Sigmoid colon (tissue), 7 donors: Measurements from ENCODE around the gene DDX18. TPM values are rescaled to one million over a fixed set of nuclear protein-coding genes. Genes with fewer than 3 reads are reported as not detected.

ENCODE experiments used
- DNase-seq: peaks from one replicate; pipeline ENCODE4 v3.0.0-alpha.2; 2019
- H3K27ac ChIP-seq, 4 donors: fragments of 200-600 bp; sonication (generic); one replicate each; pipeline ENCODE4 v1.5.1; 2016 to 2019; ENCODE audit warnings: mild to moderate bottlenecking in 1 of 4
- H3K27me3 ChIP-seq, 3 donors: fragments of 200-600 bp; sonication (generic); one replicate each; pipeline ENCODE4 v1.5.1; 2019; ENCODE audit warnings: mild to moderate bottlenecking in 1 of 3
- H3K36me3 ChIP-seq, 4 donors: fragments of 200-600 bp; sonication (generic); one replicate each; pipeline ENCODE4 v1.5.1; 2016 to 2019
- H3K4me1 ChIP-seq, 4 donors: fragments of 200-600 bp; sonication (generic); one replicate each; pipeline ENCODE4 v1.5.1; 2017 to 2019
- H3K4me3 ChIP-seq, 4 donors: fragments of 200-600 bp; sonication (generic); one replicate each; pipeline ENCODE4 v1.5.1; 2017 to 2019; ENCODE audit warnings: mild to moderate bottlenecking in 2 of 4, moderate library complexity in 1 of 4
- H3K9me3 ChIP-seq, 4 donors: fragments of 200-600 bp in 3 of 4; sonication (generic) in 3 of 4; one replicate each; pipeline versions ENCODE4 v1.5.1 to v1.6.1; 2013 to 2019
- EP300 ChIP-seq, 4 donors: sonication (generic); formaldehyde crosslinking; IDR thresholded peaks; one replicate each; pipeline ENCODE4 v1.6.1; 2017; ENCODE audit warnings: antibody characterized with exemption in 4 of 4
- POLR2A ChIP-seq, 2 donors: fragments of 450-650 bp; IDR thresholded peaks; one replicate each; pipeline ENCODE4 v1.6.1; 2016; ENCODE audit warnings: antibody characterized with exemption in 2 of 2, mild to moderate bottlenecking in 2 of 2, moderate library complexity in 2 of 2
- POLR2AphosphoS5 ChIP-seq, 4 donors: sonication (generic); formaldehyde crosslinking; IDR thresholded peaks; one replicate each; pipeline ENCODE4 v1.6.1; 2017; ENCODE audit warnings: antibody characterized with exemption in 4 of 4
- WGBS, 2 donors: extraction: QIAGEN DNeasy Blood & Tissue Kit; methylation state at CpG; one replicate each; pipeline ENCODE4 v1.1.7; 2013; 5-methylcytosine and 5-hydroxymethylcytosine counted together
- intact Hi-C: fragments of 100-400 bp; cut with DNase I; formaldehyde crosslinking; loops from one replicate; pipeline ENCODE4 v1.15.1; 2023
- polyA plus RNA-seq, 3 donors: library from polyadenylated mRNA; stranded (reverse); fragments of 200-250 nt; gene quantifications; one replicate each; pipeline ENCODE4 v1.2.3, GENCODE V29; 2013
- total RNA-seq, 4 donors: library from RNA; depleted of rRNA; stranded (reverse); fragments of >200 nt; gene quantifications; one replicate each; pipeline ENCODE4 v1.1.0, GENCODE V29; 2016
- TF ChIP-seq, protein P1 (sequence below), 4 experiments: fragments of 450-650 bp in 3 of 4; fragments of 200-600 bp in 1 of 4; IDR thresholded peaks; one replicate each; pipeline ENCODE4 v1.5.1; 2016 to 2019; ENCODE audit warnings: antibody characterized with exemption in 4 of 4, mild to moderate bottlenecking in 3 of 4, moderate library complexity in 2 of 4
- donor health status: healthy with polysubstance abuse.
- donor health status: Bipolar disorder and iron deficiency.
- donor health status: healthy.

DDX18 gene
- total RNA-seq (10 to 100 TPM; 33.0 to 41.0 (median 37.5) TPM), polyA plus RNA-seq (10 to 100 TPM; 18.0 to 32.0 (median 19.7) TPM)

DNA sequence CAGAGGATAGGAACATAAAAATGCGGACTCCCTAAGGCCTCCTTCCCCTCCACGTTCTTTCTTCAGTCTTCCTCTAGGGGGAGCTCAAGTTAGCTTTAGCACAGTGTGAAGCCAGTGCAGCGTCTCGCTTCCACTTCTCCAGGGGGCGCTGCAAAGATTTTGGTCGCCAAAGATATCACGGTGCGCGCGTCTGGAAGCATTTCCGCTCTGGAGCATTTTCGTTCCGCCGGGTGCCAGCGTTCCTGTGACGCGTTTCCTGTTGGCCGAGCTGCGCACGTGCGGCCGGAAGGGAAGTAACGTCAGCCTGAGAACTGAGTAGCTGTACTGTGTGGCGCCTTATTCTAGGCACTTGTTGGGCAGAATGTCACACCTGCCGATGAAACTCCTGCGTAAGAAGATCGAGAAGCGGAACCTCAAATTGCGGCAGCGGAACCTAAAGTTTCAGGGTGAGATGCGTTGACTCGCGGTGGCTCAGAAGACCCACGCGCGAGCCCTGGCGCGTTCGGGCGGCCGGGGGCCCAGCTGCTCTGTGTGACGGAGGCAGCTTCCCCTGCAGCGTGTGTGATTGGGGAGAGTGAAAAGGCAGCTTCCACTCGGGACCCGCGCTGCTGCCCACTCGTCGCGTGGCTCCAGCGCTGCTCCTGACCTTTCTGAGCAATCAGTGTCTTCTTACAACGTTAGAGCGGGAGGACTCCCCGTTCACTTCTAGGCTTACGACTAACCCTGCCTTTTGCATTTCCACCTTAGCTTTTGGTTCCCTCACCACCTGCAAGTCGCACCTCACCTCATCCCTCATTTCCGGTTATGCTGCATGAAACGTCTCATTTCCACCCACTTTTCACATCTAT is at the start of gene DDX18:
TSS of gene DDX18 (plus strand) at position 275 of the 848 bp plus-strand sequence. CDS start at position 362, 87 bp downstream.
- peak within 1 kb of the TSS; percentile 87 to 90 (median 89) for H3K27ac ChIP-seq
- intact Hi-C loops = loop anchor here (2.0 to 10.0 kb wide), 4 partner anchors 188 to 1550 kb away; partner anchors contain the start of genes C2orf76, DBI and INSIG2
- no peaks in the 10 kb centered on the region for H3K9me3 ChIP-seq
- H3K36me3 ChIP-seq = peaks cover 0 to 24% (median 7%) of the 10 kb centered on the region in 4 donors
- peak within 1 kb of the TSS; percentile 78 to 95 (median 83) for H3K4me3 ChIP-seq
- DNase-seq = peak; percentile 98
- 0% methylated on average over 57 of the region's 57 CpGs for WGBS, 2 donors
- H3K27me3 ChIP-seq = no peaks in the 10 kb centered on the region
- peak in 1 of 4 donors; percentile 57 for TF ChIP-seq EP300 (IDR thresholded peaks at IDR 0.05)
- peak; percentile 81 to 88 (median 84) for TF ChIP-seq POLR2AphosphoS5 (IDR thresholded peaks at IDR 0.05)
- TF ChIP-seq POLR2A (IDR thresholded peaks at IDR 0.05) = peak; percentile 32 to 37
- TF ChIP-seq, protein P1, sequence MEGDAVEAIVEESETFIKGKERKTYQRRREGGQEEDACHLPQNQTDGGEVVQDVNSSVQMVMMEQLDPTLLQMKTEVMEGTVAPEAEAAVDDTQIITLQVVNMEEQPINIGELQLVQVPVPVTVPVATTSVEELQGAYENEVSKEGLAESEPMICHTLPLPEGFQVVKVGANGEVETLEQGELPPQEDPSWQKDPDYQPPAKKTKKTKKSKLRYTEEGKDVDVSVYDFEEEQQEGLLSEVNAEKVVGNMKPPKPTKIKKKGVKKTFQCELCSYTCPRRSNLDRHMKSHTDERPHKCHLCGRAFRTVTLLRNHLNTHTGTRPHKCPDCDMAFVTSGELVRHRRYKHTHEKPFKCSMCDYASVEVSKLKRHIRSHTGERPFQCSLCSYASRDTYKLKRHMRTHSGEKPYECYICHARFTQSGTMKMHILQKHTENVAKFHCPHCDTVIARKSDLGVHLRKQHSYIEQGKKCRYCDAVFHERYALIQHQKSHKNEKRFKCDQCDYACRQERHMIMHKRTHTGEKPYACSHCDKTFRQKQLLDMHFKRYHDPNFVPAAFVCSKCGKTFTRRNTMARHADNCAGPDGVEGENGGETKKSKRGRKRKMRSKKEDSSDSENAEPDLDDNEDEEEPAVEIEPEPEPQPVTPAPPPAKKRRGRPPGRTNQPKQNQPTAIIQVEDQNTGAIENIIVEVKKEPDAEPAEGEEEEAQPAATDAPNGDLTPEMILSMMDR (IDR thresholded peaks at IDR 0.05) = peak; percentile 97 to 99 (median 99)
- peaks cover 0 to 19% (median 16%) of the 10 kb centered on the region in 4 donors for H3K4me1 ChIP-seq

DNA sequence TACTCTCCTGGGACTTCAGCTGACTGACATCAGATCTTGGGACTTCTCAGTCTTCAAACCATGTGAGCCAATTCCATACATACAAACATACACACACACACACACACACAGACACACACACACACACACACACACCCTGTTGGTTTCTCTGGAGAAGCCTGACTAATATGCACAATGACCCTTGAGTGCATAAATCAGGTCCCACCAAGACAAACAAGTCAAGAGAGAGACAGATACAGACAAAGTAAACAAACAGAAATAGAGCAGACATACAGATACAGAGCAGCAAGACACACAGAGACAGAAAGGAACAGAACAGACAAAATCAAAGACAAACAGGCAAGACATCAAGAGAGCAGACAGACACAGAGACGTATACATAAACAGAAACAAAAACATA is 43.8 kb upstream of the DDX18 start:
- Histone ChIP-seq H3K36me3 (no peaks in the 10 kb centered on the region), H3K4me3 (no peak overlapping the region), H3K27ac (no peak overlapping the region), H3K9me3 (no peaks in the 10 kb centered on the region), H3K4me1 (no peaks in the 10 kb centered on the region), H3K27me3 (no peaks in the 10 kb centered on the region)
- intact Hi-C loops = no loop called here
- 67 to 72% methylated on average over 1 of the region's 1 CpG for WGBS, 2 donors
- TF ChIP-seq POLR2A (IDR thresholded peaks at IDR 0.05) (no peak), EP300 (IDR thresholded peaks at IDR 0.05) (no peak), POLR2AphosphoS5 (IDR thresholded peaks at IDR 0.05) (no peak)
- TF ChIP-seq, protein P1 (IDR thresholded peaks at IDR 0.05) = no peak
- no peak for DNase-seq

GRCh38 chr2:117771969-117772630 is 42.4 kb upstream of the DDX18 start:
- H3K36me3 ChIP-seq = no peaks in the 10 kb centered on the region
- no peak overlapping the region for H3K4me3 ChIP-seq
- no peaks in the 10 kb centered on the region for H3K27me3 ChIP-seq
- DNase-seq = no peak
- TF ChIP-seq POLR2AphosphoS5 (IDR thresholded peaks at IDR 0.05) = no peak
- TF ChIP-seq, protein P1 (IDR thresholded peaks at IDR 0.05) = no peak
- TF ChIP-seq POLR2A (IDR thresholded peaks at IDR 0.05) = no peak
- TF ChIP-seq EP300 (IDR thresholded peaks at IDR 0.05) = no peak
- H3K27ac ChIP-seq = no peak overlapping the region
- WGBS, 2 donors = 41 to 43% methylated on average over 4 of the region's 4 CpGs
- no peaks in the 10 kb centered on the region for H3K9me3 ChIP-seq
- no peaks in the 10 kb centered on the region for H3K4me1 ChIP-seq
- intact Hi-C loops = no loop called here

DNA sequence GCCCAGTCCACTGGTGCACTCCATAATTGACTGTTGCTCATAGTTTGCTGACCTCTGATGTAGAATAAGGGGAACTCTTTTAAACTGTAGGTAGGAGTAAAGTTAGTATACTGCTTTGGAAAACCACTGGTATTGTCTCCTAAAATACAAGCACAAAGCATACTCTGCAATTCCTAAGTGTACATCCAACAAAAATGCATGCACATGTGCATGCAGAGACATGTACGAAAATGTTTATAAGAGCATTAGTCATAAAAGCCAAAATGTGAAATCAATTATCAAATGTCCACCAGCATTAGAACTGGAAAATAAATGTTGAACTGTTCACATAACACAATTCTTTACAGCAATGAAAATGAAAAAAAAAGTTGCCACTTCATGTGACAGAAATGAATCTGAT is 39.8 kb upstream of the DDX18 start:
- Histone ChIP-seq H3K36me3 (no peaks in the 10 kb centered on the region), H3K27ac (no peak overlapping the region), H3K4me3 (no peak overlapping the region), H3K9me3 (no peaks in the 10 kb centered on the region), H3K4me1 (no peaks in the 10 kb centered on the region), H3K27me3 (no peaks in the 10 kb centered on the region)
- 90 to 92% methylated on average over 1 of the region's 1 CpG for WGBS, 2 donors
- TF ChIP-seq, protein P1 (IDR thresholded peaks at IDR 0.05) = no peak
- no peak for TF ChIP-seq EP300 (IDR thresholded peaks at IDR 0.05)
- TF ChIP-seq POLR2AphosphoS5 (IDR thresholded peaks at IDR 0.05) = no peak
- TF ChIP-seq POLR2A (IDR thresholded peaks at IDR 0.05) = no peak
- no peak for DNase-seq
- intact Hi-C loops = no loop called here
